Erythroblast (primary cell): ENCODE measurements around the gene TMOD1.

Experiments used
- GATA1 ChIP-seq: IDR thresholded peaks from 2 replicates; pipeline ENCODE4 v1.6.1; 2011; ENCODE audit warnings: low read depth, mild to moderate bottlenecking, control low read depth, low read length, moderate library complexity
- POLR2A ChIP-seq: IDR thresholded peaks from 2 replicates; pipeline ENCODE4 v1.6.1; 2011; ENCODE audit warnings: mild to moderate bottlenecking, low read length

DNA sequence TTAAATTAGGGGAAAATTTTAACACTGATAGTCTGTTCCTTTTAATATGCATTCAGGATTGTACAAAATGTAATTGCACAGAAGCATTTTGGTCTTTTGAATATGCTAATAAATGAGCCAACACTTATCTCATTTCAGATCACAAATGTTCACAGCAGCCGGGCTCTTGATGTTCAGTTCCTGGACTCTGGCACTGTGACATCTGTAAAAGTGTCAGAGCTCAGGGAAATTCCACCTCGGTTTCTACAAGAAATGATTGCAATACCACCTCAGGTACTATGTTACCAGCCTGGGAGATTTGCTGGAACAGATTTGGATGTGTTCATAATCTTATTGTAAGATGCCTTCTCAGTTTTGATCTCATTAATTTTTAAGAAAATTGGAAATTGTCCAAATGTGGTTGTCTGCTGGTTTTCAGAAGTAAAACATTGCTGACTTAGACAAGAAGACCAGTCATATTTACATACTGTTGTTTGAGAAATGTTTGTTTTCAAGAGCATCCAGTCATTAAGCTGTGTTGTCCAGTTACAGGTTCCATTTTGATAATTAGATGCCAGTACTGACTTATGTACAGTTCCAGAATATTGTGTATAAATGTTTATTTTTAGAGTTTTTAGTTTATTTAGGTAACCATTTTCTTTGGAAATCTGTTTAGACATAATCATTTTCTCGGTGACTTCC is 23.0 kb upstream of the TMOD1 start:
- TF ChIP-seq POLR2A = no peak
- no peak for TF ChIP-seq GATA1
